ENCODE data around the gene SLC6A11. TPM values are rescaled to one million over a fixed set of nuclear protein-coding genes. Genes with fewer than 3 reads are reported as not detected.

The SLC6A11 gene
- total RNA-seq, 1 experiment from 2014 or later: 0.85 TPM

DNA sequence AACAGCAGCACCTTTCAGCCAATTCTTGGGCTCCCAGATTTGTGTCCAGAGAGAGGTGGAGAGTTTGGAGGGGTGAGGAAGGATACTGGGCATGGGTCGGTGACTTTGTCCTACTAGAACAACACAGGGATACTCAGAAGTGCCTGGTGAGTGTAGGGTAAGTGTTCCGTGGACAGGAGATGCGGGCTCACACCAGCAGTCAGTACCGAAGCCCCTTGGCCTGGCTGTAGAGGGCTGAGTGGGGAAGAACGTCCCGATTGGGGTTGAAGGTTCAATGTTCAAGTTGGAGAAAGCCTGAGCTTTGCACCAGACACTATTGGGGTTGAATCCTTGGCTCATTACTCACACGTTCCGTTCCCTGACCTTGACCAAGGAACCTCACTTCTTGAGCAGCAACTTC, 40.8 kb upstream of the SLC6A11 start:
- POLR2A ChIA-PET: no interaction called here
- Mint-ChIP-seq H3K4me1 (no peaks in the 10 kb centered on the region), H3K9me3 (peaks cover 4% of the 10 kb centered on the region), H3K27me3 (ENCODE audit: low read depth) (peaks cover 22% of the 10 kb centered on the region), H3K4me3 (no peak overlapping the region), H3K27ac (no peak overlapping the region), H3K36me3 (no peaks in the 10 kb centered on the region)
- no peak for TF ChIP-seq USF2 (CRISPR knock-in tag; IDR thresholded peaks at IDR 0.05)
- TF ChIP-seq NFATC4 (CRISPR knock-in tag; IDR thresholded peaks at IDR 0.05): no peak
- TF ChIP-seq ESRRA (CRISPR knock-in tag; IDR thresholded peaks at IDR 0.05; ENCODE audit: borderline replicate concordance): no peak
- TF ChIP-seq OVOL2 (CRISPR knock-in tag; IDR thresholded peaks at IDR 0.05; ENCODE audit: borderline replicate concordance): no peak
- TF ChIP-seq JUN (CRISPR knock-in tag; IDR thresholded peaks at IDR 0.05): no peak
- no peak for TF ChIP-seq FOXK1 (CRISPR knock-in tag; IDR thresholded peaks at IDR 0.05)
- TF ChIP-seq, protein P1, sequence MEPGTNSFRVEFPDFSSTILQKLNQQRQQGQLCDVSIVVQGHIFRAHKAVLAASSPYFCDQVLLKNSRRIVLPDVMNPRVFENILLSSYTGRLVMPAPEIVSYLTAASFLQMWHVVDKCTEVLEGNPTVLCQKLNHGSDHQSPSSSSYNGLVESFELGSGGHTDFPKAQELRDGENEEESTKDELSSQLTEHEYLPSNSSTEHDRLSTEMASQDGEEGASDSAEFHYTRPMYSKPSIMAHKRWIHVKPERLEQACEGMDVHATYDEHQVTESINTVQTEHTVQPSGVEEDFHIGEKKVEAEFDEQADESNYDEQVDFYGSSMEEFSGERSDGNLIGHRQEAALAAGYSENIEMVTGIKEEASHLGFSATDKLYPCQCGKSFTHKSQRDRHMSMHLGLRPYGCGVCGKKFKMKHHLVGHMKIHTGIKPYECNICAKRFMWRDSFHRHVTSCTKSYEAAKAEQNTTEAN (CRISPR knock-in tag; IDR thresholded peaks at IDR 0.05): no peak
- TF ChIP-seq RORB (CRISPR knock-in tag; IDR thresholded peaks at IDR 0.05): no peak
- TF ChIP-seq ZNF423 (CRISPR knock-in tag; IDR thresholded peaks at IDR 0.05): no peak
- no peak for TF ChIP-seq GRHL2 (CRISPR knock-in tag; IDR thresholded peaks at IDR 0.05; ENCODE audit: insufficient replicate concordance, severe bottlenecking)
- TF ChIP-seq IRF2 (CRISPR knock-in tag; IDR thresholded peaks at IDR 0.05; ENCODE audit: borderline replicate concordance, low read depth): no peak
- TF ChIP-seq TEAD1 (CRISPR knock-in tag; IDR thresholded peaks at IDR 0.05): no peak
- DNase-seq (ENCODE audit: low spot score) (no peak), ATAC-seq (no peak)
- CTCF ChIA-PET: interaction anchor here (1.3 kb wide), 1 partner anchor 285 kb away, joined by 4 read pairs; no protein-coding TSS in a partner anchor

DNA sequence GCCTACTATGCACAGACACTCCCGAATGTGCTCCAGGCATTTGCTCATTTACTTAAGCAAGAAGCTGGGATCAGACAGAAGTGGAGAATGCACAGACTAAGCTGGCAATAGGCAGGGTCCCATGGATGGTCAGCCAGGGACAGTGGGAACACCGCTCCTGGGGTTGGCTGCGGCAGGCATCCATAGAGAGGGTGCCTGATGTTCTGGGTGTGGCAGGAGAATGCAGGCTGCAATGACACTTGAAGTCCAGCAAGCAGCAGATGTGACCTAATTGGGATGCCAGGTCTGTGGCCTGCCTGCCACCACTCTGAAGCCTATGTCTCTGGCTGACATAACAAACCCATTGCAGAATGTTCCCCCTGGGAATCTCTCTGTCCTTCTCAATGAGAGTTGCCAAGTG, 40.2 kb upstream of the SLC6A11 start:
- no peak for ATAC-seq
- DNase-seq (ENCODE audit: low spot score): no peak
- no peaks in the 10 kb centered on the region for H3K4me1 Mint-ChIP-seq
- POLR2A ChIA-PET: no interaction called here
- peaks cover 22% of the 10 kb centered on the region for H3K27me3 Mint-ChIP-seq (ENCODE audit: low read depth)
- no peak overlapping the region for H3K27ac Mint-ChIP-seq
- peaks cover 4% of the 10 kb centered on the region for H3K9me3 Mint-ChIP-seq
- no peak overlapping the region for H3K4me3 Mint-ChIP-seq
- TF ChIP-seq, protein P2, sequence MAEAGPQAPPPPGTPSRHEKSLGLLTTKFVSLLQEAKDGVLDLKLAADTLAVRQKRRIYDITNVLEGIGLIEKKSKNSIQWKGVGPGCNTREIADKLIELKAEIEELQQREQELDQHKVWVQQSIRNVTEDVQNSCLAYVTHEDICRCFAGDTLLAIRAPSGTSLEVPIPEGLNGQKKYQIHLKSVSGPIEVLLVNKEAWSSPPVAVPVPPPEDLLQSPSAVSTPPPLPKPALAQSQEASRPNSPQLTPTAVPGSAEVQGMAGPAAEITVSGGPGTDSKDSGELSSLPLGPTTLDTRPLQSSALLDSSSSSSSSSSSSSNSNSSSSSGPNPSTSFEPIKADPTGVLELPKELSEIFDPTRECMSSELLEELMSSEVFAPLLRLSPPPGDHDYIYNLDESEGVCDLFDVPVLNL (CRISPR knock-in tag; IDR thresholded peaks at IDR 0.05; ENCODE audit: borderline replicate concordance, low read depth): no peak
- no peak for TF ChIP-seq ETV6 (CRISPR knock-in tag; IDR thresholded peaks at IDR 0.05)
- no peak for TF ChIP-seq ZNF219 (CRISPR knock-in tag; IDR thresholded peaks at IDR 0.05; ENCODE audit: borderline replicate concordance)
- TF ChIP-seq SOX15 (CRISPR knock-in tag; IDR thresholded peaks at IDR 0.05): no peak
- no peak for TF ChIP-seq RORB (CRISPR knock-in tag; IDR thresholded peaks at IDR 0.05)
- TF ChIP-seq SP1 (CRISPR knock-in tag; conservative IDR thresholded peaks at IDR 0.05): no peak
- TF ChIP-seq PRRX2 (CRISPR knock-in tag; IDR thresholded peaks at IDR 0.05): no peak
- TF ChIP-seq ATF1 (CRISPR knock-in tag; IDR thresholded peaks at IDR 0.05): no peak
- TF ChIP-seq, protein P3, sequence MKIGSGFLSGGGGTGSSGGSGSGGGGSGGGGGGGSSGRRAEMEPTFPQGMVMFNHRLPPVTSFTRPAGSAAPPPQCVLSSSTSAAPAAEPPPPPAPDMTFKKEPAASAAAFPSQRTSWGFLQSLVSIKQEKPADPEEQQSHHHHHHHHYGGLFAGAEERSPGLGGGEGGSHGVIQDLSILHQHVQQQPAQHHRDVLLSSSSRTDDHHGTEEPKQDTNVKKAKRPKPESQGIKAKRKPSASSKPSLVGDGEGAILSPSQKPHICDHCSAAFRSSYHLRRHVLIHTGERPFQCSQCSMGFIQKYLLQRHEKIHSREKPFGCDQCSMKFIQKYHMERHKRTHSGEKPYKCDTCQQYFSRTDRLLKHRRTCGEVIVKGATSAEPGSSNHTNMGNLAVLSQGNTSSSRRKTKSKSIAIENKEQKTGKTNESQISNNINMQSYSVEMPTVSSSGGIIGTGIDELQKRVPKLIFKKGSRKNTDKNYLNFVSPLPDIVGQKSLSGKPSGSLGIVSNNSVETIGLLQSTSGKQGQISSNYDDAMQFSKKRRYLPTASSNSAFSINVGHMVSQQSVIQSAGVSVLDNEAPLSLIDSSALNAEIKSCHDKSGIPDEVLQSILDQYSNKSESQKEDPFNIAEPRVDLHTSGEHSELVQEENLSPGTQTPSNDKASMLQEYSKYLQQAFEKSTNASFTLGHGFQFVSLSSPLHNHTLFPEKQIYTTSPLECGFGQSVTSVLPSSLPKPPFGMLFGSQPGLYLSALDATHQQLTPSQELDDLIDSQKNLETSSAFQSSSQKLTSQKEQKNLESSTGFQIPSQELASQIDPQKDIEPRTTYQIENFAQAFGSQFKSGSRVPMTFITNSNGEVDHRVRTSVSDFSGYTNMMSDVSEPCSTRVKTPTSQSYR (CRISPR knock-in tag; IDR thresholded peaks at IDR 0.05): no peak
- no peak for TF ChIP-seq ZSCAN18 (CRISPR knock-in tag; IDR thresholded peaks at IDR 0.05)
- no peak for TF ChIP-seq OVOL2 (CRISPR knock-in tag; IDR thresholded peaks at IDR 0.05; ENCODE audit: borderline replicate concordance)
- TF ChIP-seq, protein P4, sequence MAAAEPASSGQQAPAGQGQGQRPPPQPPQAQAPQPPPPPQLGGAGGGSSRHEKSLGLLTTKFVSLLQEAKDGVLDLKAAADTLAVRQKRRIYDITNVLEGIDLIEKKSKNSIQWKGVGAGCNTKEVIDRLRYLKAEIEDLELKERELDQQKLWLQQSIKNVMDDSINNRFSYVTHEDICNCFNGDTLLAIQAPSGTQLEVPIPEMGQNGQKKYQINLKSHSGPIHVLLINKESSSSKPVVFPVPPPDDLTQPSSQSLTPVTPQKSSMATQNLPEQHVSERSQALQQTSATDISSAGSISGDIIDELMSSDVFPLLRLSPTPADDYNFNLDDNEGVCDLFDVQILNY (CRISPR knock-in tag; IDR thresholded peaks at IDR 0.05): no peak
- TF ChIP-seq CREB1 (CRISPR knock-in tag; IDR thresholded peaks at IDR 0.05): no peak
- TF ChIP-seq KAT7 (CRISPR knock-in tag; IDR thresholded peaks at IDR 0.05; ENCODE audit: borderline replicate concordance): no peak
- no peak for TF ChIP-seq JUN (CRISPR knock-in tag; IDR thresholded peaks at IDR 0.05)
- no peak for TF ChIP-seq ELF4 (CRISPR knock-in tag; IDR thresholded peaks at IDR 0.05; ENCODE audit: low read depth)
- H3K36me3 Mint-ChIP-seq: no peaks in the 10 kb centered on the region
- CTCF ChIA-PET: interaction anchor here (1.3 kb wide), 1 partner anchor 284 kb away, joined by 4 read pairs; no protein-coding TSS in a partner anchor

Data from WTC11 (cell line).